Uterus (tissue), 4 donors: ENCODE measurements around the gene PLEKHN1. TPM values are rescaled to one million over a fixed set of nuclear protein-coding genes. Genes with fewer than 3 reads are reported as not detected.

Experiments
- DNase-seq, 2 donors: peaks; one replicate each; pipeline ENCODE4 v3.0.0-alpha.2; 2019 to 2020
- H3K27ac ChIP-seq, 2 donors: fragments of 200-600 bp; sonication (generic); 1 replicate in 1 of 2; 2 replicates in 1 of 2; pipeline ENCODE4 v1.5.1; 2016 to 2018
- H3K27me3 ChIP-seq, 2 donors: fragments of 200-600 bp; sonication (generic); one replicate each; pipeline ENCODE4 v1.5.1; 2018 to 2019; ENCODE audit warnings: control low read depth in 1 of 2
- H3K36me3 ChIP-seq, 2 donors: fragments of 200-600 bp; sonication (generic); one replicate each; pipeline ENCODE4 v1.5.1; 2019; ENCODE audit warnings: control low read depth in 1 of 2
- H3K4me1 ChIP-seq, 2 donors: fragments of 200-600 bp; sonication (generic); one replicate each; pipeline ENCODE4 v1.5.1; 2018 to 2019; ENCODE audit warnings: control low read depth in 1 of 2
- H3K4me3 ChIP-seq, 2 donors: fragments of 200-600 bp; sonication (generic); 1 replicate in 1 of 2; 2 replicates in 1 of 2; pipeline ENCODE4 v1.5.1; 2018 to 2019; ENCODE audit warnings: mild to moderate bottlenecking in 1 of 2
- H3K9me3 ChIP-seq, 2 donors: fragments of 200-600 bp; sonication (generic); one replicate each; pipeline ENCODE4 v1.5.1; 2019; ENCODE audit warnings: control low read depth in 1 of 2
- CTCF ChIP-seq, 4 experiments: fragments of 200-600 bp in 2 of 4; fragments of 450-650 bp in 2 of 4; sonication (generic) in 2 of 4; IDR thresholded peaks; one replicate each; pipeline ENCODE4 v1.5.1; 2016 to 2019; ENCODE audit warnings: antibody characterized with exemption in 4 of 4, mild to moderate bottlenecking in 2 of 4, moderate library complexity in 1 of 4
- POLR2A ChIP-seq, 2 donors: fragments of 450-650 bp; IDR thresholded peaks; one replicate each; pipeline ENCODE4 v1.6.1; 2016; ENCODE audit warnings: antibody characterized with exemption in 2 of 2, mild to moderate bottlenecking in 1 of 2, moderate library complexity in 1 of 2
- intact Hi-C: fragments of 100-400 bp; cut with DNase I; formaldehyde crosslinking; loops from one replicate; pipeline ENCODE4 v1.15.1; 2023; ENCODE audit warnings: low total_unique reads
- total RNA-seq, 4 donors: library from RNA; depleted of rRNA in 3 of 4; stranded (reverse); fragments of >200 nt in 3 of 4; gene quantifications; one replicate each; pipeline versions ENCODE4 v1.1.0 to v1.2.4, GENCODE V29; 2014 to 2023
- donor health status: DM: yes; HTN: yes; CAD: no.

Gene PLEKHN1
- total RNA-seq, 4 donors from 2014 or later = 1.1 TPM; not detected in 3

GRCh38 chr1:963301-963651, 3.0 kb upstream of the PLEKHN1 start:
- no peaks in the 10 kb centered on the region for H3K27me3 ChIP-seq
- no peaks in the 10 kb centered on the region for H3K9me3 ChIP-seq
- peaks cover 0 to 13% of the 10 kb centered on the region in 2 donors for H3K4me1 ChIP-seq
- H3K4me3 ChIP-seq = no peak overlapping the region
- H3K27ac ChIP-seq = no peak overlapping the region
- TF ChIP-seq POLR2A (IDR thresholded peaks at IDR 0.05) (no peak), CTCF (IDR thresholded peaks at IDR 0.05) (no peak)
- H3K36me3 ChIP-seq = no peaks in the 10 kb centered on the region
- intact Hi-C loops = no loop called here
- no peak for DNase-seq

- Histone ChIP-seq H3K4me1 (peaks cover 0 to 12% of the 10 kb centered on the region in 2 donors), H3K4me3 (no peak overlapping the region), H3K27ac (no peak overlapping the region), H3K27me3 (no peaks in the 10 kb centered on the region), H3K9me3 (no peaks in the 10 kb centered on the region), H3K36me3 (no peaks in the 10 kb centered on the region)
- TF ChIP-seq POLR2A (IDR thresholded peaks at IDR 0.05) (no peak), CTCF (IDR thresholded peaks at IDR 0.05) (no peak)
- DNase-seq = no peak
- intact Hi-C loops = no loop called here
Observed at GRCh38 chr1:963746-964525, 2.3 kb upstream of the PLEKHN1 start.

GRCh38 chr1:964691-965525, 1.4 kb upstream of the PLEKHN1 start:
- TF ChIP-seq CTCF (IDR thresholded peaks at IDR 0.05) = no peak
- no peak for TF ChIP-seq POLR2A (IDR thresholded peaks at IDR 0.05)
- Histone ChIP-seq H3K4me3 (no peak overlapping the region), H3K9me3 (no peaks in the 10 kb centered on the region), H3K36me3 (no peaks in the 10 kb centered on the region), H3K27ac (no peak overlapping the region), H3K4me1 (peaks cover 0 to 7% of the 10 kb centered on the region in 2 donors), H3K27me3 (no peaks in the 10 kb centered on the region)
- no peak for DNase-seq
- intact Hi-C loops = no loop called here

- intact Hi-C loops = no loop called here
- Histone ChIP-seq H3K27ac (no peak overlapping the region), H3K9me3 (no peaks in the 10 kb centered on the region), H3K4me1 (peaks cover 0 to 7% of the 10 kb centered on the region in 2 donors), H3K36me3 (no peaks in the 10 kb centered on the region), H3K27me3 (peaks cover 3 to 4% of the 10 kb centered on the region in 2 donors), H3K4me3 (no peak overlapping the region)
- TF ChIP-seq CTCF (IDR thresholded peaks at IDR 0.05) = no peak
- no peak for TF ChIP-seq POLR2A (IDR thresholded peaks at IDR 0.05)
- DNase-seq = no peak
Observed at GRCh38 chr1:965526-966134, 652 bp upstream of the PLEKHN1 start.
